ENCODE results near the gene HDGFL3. TPM values are rescaled to one million over a fixed set of nuclear protein-coding genes. Genes with fewer than 3 reads are reported as not detected.

HDGFL3 gene
- total RNA-seq, 1 experiment from 2014 or later = not detected

DNA sequence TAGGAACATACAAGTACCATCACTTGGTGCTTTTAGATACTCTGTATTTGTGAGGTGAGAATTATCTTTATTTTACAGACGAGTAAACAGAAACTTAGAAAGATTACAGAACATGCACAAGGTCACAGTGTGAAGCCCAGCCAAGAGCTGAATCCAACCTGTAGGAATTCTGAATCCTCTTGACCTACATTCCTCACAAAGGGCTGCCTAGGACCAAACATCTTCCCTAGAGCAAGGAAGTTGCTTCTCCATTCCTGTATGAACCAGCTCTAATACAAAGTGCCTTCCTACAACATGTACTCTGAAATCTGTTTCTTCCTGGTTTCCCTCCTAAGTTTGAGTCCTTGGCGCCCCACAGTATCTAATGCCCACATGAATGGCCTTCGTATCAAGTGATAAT is 2.9 kb downstream of the HDGFL3 start:
- no peak for DNase-seq
- Histone ChIP-seq H3K36me3 (ENCODE audit: insufficient read depth, low read length) (no peaks in the 10 kb centered on the region), H3K4me3 (ENCODE audit: low read length) (no peak overlapping the region), H3K4me1 (ENCODE audit: low read length) (no peaks in the 10 kb centered on the region), H3K79me2 (ENCODE audit: low read length) (no peaks in the 10 kb centered on the region), H3K9me2 (replicated peaks; ENCODE audit: insufficient read depth, low read length) (no peaks in the 10 kb centered on the region), H3K27ac (ENCODE audit: low read length) (no peak overlapping the region), H4K20me1 (ENCODE audit: insufficient read depth, low read depth, low read length) (no peaks in the 10 kb centered on the region), H3K9me3 (ENCODE audit: low read length) (no peaks in the 10 kb centered on the region), H3K4me2 (ENCODE audit: low read depth, low read length, poor library complexity, severe bottlenecking) (no peak overlapping the region), H3K27me3 (ENCODE audit: low read length) (no peaks in the 10 kb centered on the region), H2AFZ (ENCODE audit: low read length) (no peak overlapping the region), H3K9ac (ENCODE audit: low read length) (no peak overlapping the region)

DNA sequence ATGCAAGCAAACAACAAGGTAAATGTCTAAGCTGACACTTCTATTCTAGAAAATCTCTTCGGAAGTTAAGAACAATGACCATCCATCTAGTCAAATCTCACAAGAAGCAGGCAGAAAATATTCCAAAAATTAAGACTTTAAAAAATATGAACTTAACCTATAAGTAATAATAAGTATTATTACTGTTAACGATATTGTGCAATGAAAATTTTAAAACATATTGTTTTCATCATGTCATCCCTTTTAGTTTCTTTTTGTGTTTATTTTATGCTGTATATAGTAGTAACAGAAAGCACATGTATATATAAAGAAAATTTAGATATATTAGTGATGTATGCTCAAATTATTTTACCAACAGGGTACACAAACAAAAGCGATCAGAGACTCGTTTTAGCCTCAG is 4.1 kb downstream of the HDGFL3 start:
- no peaks in the 10 kb centered on the region for H3K4me1 ChIP-seq (ENCODE audit: low read length)
- no peak for DNase-seq
- no peaks in the 10 kb centered on the region for H3K9me2 ChIP-seq (replicated peaks; ENCODE audit: insufficient read depth, low read length)
- no peak overlapping the region for H3K27ac ChIP-seq (ENCODE audit: low read length)
- H2AFZ ChIP-seq (ENCODE audit: low read length) = no peak overlapping the region
- no peaks in the 10 kb centered on the region for H3K27me3 ChIP-seq (ENCODE audit: low read length)
- H3K4me2 ChIP-seq (ENCODE audit: low read depth, low read length, poor library complexity, severe bottlenecking) = no peak overlapping the region
- no peak overlapping the region for H3K4me3 ChIP-seq (ENCODE audit: low read length)
- no peaks in the 10 kb centered on the region for H3K9me3 ChIP-seq (ENCODE audit: low read length)
- no peak overlapping the region for H3K9ac ChIP-seq (ENCODE audit: low read length)
- H3K36me3 ChIP-seq (ENCODE audit: insufficient read depth, low read length) = no peaks in the 10 kb centered on the region
- no peaks in the 10 kb centered on the region for H3K79me2 ChIP-seq (ENCODE audit: low read length)
- no peaks in the 10 kb centered on the region for H4K20me1 ChIP-seq (ENCODE audit: insufficient read depth, low read depth, low read length)

DNA sequence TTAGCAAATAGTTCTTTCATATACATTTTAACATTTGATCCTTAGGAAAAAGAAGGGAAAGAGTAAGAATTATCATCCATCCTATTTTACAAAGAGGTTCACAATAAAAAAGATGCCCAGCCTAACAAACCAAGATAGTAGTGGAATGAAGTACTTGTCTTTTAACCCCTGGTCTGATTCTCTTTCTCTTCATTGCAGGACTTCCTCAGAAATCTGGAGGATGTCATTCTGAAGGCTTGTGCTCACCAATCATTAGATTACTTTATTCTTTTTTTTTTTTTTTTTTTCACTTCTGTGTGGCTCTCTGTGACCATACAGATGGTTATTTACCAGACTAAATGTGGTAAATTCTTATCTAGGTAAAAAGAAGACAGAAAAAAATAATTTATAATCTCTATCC is 7.0 kb downstream of the HDGFL3 start:
- Histone ChIP-seq H3K4me2 (ENCODE audit: low read depth, low read length, poor library complexity, severe bottlenecking) (no peak overlapping the region), H3K79me2 (ENCODE audit: low read length) (no peaks in the 10 kb centered on the region), H3K9me2 (replicated peaks; ENCODE audit: insufficient read depth, low read length) (no peaks in the 10 kb centered on the region), H3K4me3 (ENCODE audit: low read length) (no peak overlapping the region), H3K36me3 (ENCODE audit: insufficient read depth, low read length) (no peaks in the 10 kb centered on the region), H3K27ac (ENCODE audit: low read length) (no peak overlapping the region), H3K9ac (ENCODE audit: low read length) (no peak overlapping the region), H3K27me3 (ENCODE audit: low read length) (no peaks in the 10 kb centered on the region), H2AFZ (ENCODE audit: low read length) (no peak overlapping the region), H3K4me1 (ENCODE audit: low read length) (no peaks in the 10 kb centered on the region), H4K20me1 (ENCODE audit: insufficient read depth, low read depth, low read length) (no peaks in the 10 kb centered on the region), H3K9me3 (ENCODE audit: low read length) (no peaks in the 10 kb centered on the region)
- no peak for DNase-seq

GRCh38 chr15:83200162-83200561 is 7.5 kb downstream of the HDGFL3 start:
- Histone ChIP-seq H3K27me3 (ENCODE audit: low read length) (no peaks in the 10 kb centered on the region), H3K4me1 (ENCODE audit: low read length) (no peaks in the 10 kb centered on the region), H3K4me3 (ENCODE audit: low read length) (no peak overlapping the region), H3K36me3 (ENCODE audit: insufficient read depth, low read length) (no peaks in the 10 kb centered on the region), H4K20me1 (ENCODE audit: insufficient read depth, low read depth, low read length) (no peaks in the 10 kb centered on the region), H3K9me3 (ENCODE audit: low read length) (no peaks in the 10 kb centered on the region), H3K9ac (ENCODE audit: low read length) (no peak overlapping the region), H2AFZ (ENCODE audit: low read length) (no peak overlapping the region), H3K9me2 (replicated peaks; ENCODE audit: insufficient read depth, low read length) (no peaks in the 10 kb centered on the region), H3K4me2 (ENCODE audit: low read depth, low read length, poor library complexity, severe bottlenecking) (no peak overlapping the region), H3K79me2 (ENCODE audit: low read length) (no peaks in the 10 kb centered on the region), H3K27ac (ENCODE audit: low read length) (no peak overlapping the region)
- DNase-seq = no peak

GRCh38 chr15:83199288-83199687 is 8.3 kb downstream of the HDGFL3 start:
- Histone ChIP-seq H3K9me3 (ENCODE audit: low read length) (no peaks in the 10 kb centered on the region), H3K4me2 (ENCODE audit: low read depth, low read length, poor library complexity, severe bottlenecking) (no peak overlapping the region), H2AFZ (ENCODE audit: low read length) (no peak overlapping the region), H3K9ac (ENCODE audit: low read length) (no peak overlapping the region), H3K4me3 (ENCODE audit: low read length) (no peak overlapping the region), H3K27ac (ENCODE audit: low read length) (no peak overlapping the region), H4K20me1 (ENCODE audit: insufficient read depth, low read depth, low read length) (no peaks in the 10 kb centered on the region), H3K9me2 (replicated peaks; ENCODE audit: insufficient read depth, low read length) (no peaks in the 10 kb centered on the region), H3K79me2 (ENCODE audit: low read length) (no peaks in the 10 kb centered on the region), H3K4me1 (ENCODE audit: low read length) (no peaks in the 10 kb centered on the region), H3K36me3 (ENCODE audit: insufficient read depth, low read length) (no peaks in the 10 kb centered on the region), H3K27me3 (ENCODE audit: low read length) (no peaks in the 10 kb centered on the region)
- DNase-seq = no peak

GRCh38 chr15:83198476-83198875 is 9.1 kb downstream of the HDGFL3 start:
- Histone ChIP-seq H4K20me1 (ENCODE audit: insufficient read depth, low read depth, low read length) (no peaks in the 10 kb centered on the region), H3K4me2 (ENCODE audit: low read depth, low read length, poor library complexity, severe bottlenecking) (no peak overlapping the region), H3K9ac (ENCODE audit: low read length) (no peak overlapping the region), H3K9me3 (ENCODE audit: low read length) (no peaks in the 10 kb centered on the region), H3K9me2 (replicated peaks; ENCODE audit: insufficient read depth, low read length) (no peaks in the 10 kb centered on the region), H3K4me1 (ENCODE audit: low read length) (no peaks in the 10 kb centered on the region), H3K27ac (ENCODE audit: low read length) (no peak overlapping the region), H2AFZ (ENCODE audit: low read length) (no peak overlapping the region), H3K79me2 (ENCODE audit: low read length) (no peaks in the 10 kb centered on the region), H3K27me3 (ENCODE audit: low read length) (no peaks in the 10 kb centered on the region), H3K36me3 (ENCODE audit: insufficient read depth, low read length) (no peaks in the 10 kb centered on the region), H3K4me3 (ENCODE audit: low read length) (no peak overlapping the region)
- no peak for DNase-seq

- H3K79me2 ChIP-seq (ENCODE audit: low read length) = no peaks in the 10 kb centered on the region
- H2AFZ ChIP-seq (ENCODE audit: low read length) = no peak overlapping the region
- H3K4me1 ChIP-seq (ENCODE audit: low read length) = no peaks in the 10 kb centered on the region
- no peak overlapping the region for H3K9ac ChIP-seq (ENCODE audit: low read length)
- H3K4me3 ChIP-seq (ENCODE audit: low read length) = no peak overlapping the region
- H3K4me2 ChIP-seq (ENCODE audit: low read depth, low read length, poor library complexity, severe bottlenecking) = no peak overlapping the region
- H3K27ac ChIP-seq (ENCODE audit: low read length) = no peak overlapping the region
- no peaks in the 10 kb centered on the region for H3K9me3 ChIP-seq (ENCODE audit: low read length)
- H3K36me3 ChIP-seq (ENCODE audit: insufficient read depth, low read length) = no peaks in the 10 kb centered on the region
- no peaks in the 10 kb centered on the region for H4K20me1 ChIP-seq (ENCODE audit: insufficient read depth, low read depth, low read length)
- no peaks in the 10 kb centered on the region for H3K27me3 ChIP-seq (ENCODE audit: low read length)
- no peak for DNase-seq
- H3K9me2 ChIP-seq (replicated peaks; ENCODE audit: insufficient read depth, low read length) = no peaks in the 10 kb centered on the region
Measured at GRCh38 chr15:83194528-83194927, 13.1 kb downstream of the HDGFL3 start.

DNA sequence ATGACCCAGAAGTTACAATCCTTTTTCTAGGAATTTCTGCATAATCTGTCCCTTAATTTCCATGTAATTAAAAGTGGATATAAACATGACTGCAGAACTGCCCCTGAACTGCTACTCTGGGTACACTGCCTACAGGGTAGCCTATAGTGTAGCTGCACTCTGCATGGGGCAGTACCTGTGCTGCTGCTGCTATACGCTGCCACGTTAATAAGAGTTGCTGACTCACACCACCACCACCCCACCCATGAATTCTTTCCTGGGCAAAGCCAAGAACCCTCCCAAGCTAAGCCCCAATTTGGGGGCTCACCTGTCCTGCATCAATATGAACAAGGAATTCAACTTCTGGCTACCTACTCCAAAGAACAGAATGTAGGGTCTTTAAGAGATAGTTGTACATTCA is 13.9 kb downstream of the HDGFL3 start:
- Histone ChIP-seq H3K4me3 (ENCODE audit: low read length) (no peak overlapping the region), H4K20me1 (ENCODE audit: insufficient read depth, low read depth, low read length) (no peaks in the 10 kb centered on the region), H3K27ac (ENCODE audit: low read length) (no peak overlapping the region), H3K79me2 (ENCODE audit: low read length) (no peaks in the 10 kb centered on the region), H3K27me3 (ENCODE audit: low read length) (no peaks in the 10 kb centered on the region), H2AFZ (ENCODE audit: low read length) (no peak overlapping the region), H3K9ac (ENCODE audit: low read length) (no peak overlapping the region), H3K36me3 (ENCODE audit: insufficient read depth, low read length) (no peaks in the 10 kb centered on the region), H3K9me3 (ENCODE audit: low read length) (no peaks in the 10 kb centered on the region), H3K4me2 (ENCODE audit: low read depth, low read length, poor library complexity, severe bottlenecking) (no peak overlapping the region), H3K9me2 (replicated peaks; ENCODE audit: insufficient read depth, low read length) (no peaks in the 10 kb centered on the region), H3K4me1 (ENCODE audit: low read length) (no peaks in the 10 kb centered on the region)
- DNase-seq = no peak

DNA sequence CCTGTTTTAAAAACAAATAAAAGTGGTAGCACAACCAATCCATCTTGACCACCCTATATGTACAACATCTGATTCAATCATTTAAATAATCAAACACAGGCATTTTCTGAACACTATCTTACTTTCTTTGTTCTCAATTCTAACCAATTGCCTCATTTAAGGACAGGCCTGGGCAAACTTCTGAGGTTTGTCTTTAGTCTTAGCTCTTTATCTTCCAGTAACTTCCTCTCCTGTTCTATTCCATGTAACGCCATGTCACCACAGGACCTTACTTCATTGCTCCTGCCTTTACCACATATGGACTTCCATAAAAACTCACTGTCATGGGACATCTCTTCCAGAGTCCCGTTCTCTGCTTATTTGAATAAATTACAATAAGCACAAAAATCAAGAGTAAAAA is 14.9 kb downstream of the HDGFL3 start:
- H4K20me1 ChIP-seq (ENCODE audit: insufficient read depth, low read depth, low read length) = no peaks in the 10 kb centered on the region
- H2AFZ ChIP-seq (ENCODE audit: low read length) = no peak overlapping the region
- no peak overlapping the region for H3K4me2 ChIP-seq (ENCODE audit: low read depth, low read length, poor library complexity, severe bottlenecking)
- no peaks in the 10 kb centered on the region for H3K79me2 ChIP-seq (ENCODE audit: low read length)
- no peak overlapping the region for H3K9ac ChIP-seq (ENCODE audit: low read length)
- no peaks in the 10 kb centered on the region for H3K9me2 ChIP-seq (replicated peaks; ENCODE audit: insufficient read depth, low read length)
- H3K9me3 ChIP-seq (ENCODE audit: low read length) = no peaks in the 10 kb centered on the region
- DNase-seq = no peak
- H3K4me3 ChIP-seq (ENCODE audit: low read length) = no peak overlapping the region
- H3K36me3 ChIP-seq (ENCODE audit: insufficient read depth, low read length) = no peaks in the 10 kb centered on the region
- H3K4me1 ChIP-seq (ENCODE audit: low read length) = no peaks in the 10 kb centered on the region
- H3K27me3 ChIP-seq (ENCODE audit: low read length) = no peaks in the 10 kb centered on the region
- H3K27ac ChIP-seq (ENCODE audit: low read length) = no peak overlapping the region

All from Karpas-422 (cell line).